ENCODE data around the gene TTYH2.

The TTYH2 gene

DNA sequence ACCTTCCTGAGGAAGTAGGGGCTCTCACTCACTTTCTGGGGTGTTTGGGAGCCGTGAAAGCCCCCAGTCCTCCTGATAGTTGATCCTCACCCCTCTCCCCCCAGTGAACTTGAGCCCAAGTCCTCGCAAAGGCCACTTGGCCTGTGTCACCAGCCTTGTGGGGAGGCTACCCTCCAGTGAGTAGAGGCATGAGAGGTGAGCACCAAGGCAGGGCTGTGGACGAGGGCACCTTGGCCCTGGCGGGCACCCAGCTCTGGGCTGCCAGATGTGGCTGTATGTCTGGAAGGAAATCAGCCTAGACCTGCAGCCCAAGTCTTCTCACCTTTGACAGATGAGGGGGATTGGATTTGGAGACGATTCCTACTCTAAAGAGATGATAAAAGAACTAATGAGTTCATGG, 3.1 kb downstream of the TTYH2 start:
- DNase-seq (ENCODE audit: low spot score) = no peak

GRCh38 chr17:74217037-74217730, 3.8 kb downstream of the TTYH2 start:
- DNase-seq (ENCODE audit: low spot score) = no peak

GRCh38 chr17:74217888-74218287, 4.5 kb downstream of the TTYH2 start:
- DNase-seq (ENCODE audit: low spot score) = no peak

DNA sequence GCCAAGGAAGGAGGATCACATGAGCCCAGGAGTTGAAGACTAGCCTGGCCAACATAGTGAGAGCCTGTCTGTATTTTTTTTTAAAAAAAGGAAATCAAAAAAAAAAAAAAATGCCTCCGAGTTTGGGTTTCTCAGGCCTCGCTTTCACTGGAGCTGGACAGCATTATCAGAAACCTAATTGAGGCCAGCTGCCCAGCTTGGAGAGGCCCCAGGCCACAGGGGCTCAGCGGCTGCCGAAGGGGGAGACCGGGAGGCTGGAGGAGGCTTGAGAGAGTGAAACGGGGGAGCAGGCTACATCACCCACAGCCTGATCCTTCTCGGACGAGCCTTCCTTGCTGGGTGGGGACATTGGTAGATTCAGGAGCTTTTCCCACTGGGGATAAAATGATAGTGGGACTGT, 5.1 kb downstream of the TTYH2 start:
- DNase-seq (ENCODE audit: low spot score) = no peak

DNA sequence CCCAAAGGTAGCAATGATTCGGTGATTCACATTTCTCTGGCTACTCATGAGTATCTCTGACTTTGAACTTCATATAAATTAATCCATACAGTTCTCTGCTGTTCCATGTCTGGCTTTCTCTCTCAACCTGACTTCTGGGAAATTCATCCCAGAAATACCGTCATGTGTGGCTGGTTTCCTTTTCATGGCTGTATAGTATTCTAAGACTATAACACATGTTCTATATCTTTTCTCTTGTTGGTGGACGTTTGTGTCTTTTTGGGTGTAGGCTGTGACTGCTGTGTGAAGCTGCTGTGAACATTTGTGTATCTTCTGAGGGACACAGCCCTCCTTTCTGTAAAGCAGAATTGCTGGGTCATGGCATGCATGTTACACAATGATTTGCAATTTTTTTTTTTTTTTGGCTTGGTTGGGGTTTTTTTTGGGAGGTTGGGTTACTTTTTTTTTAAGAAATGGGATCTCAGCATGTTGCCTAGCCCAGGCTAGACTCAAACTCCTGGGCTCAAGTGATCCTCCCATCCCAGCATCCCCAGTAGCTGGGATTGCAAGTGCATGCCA, 6.3 kb downstream of the TTYH2 start:
- no peak for DNase-seq (ENCODE audit: low spot score)

- DNase-seq (ENCODE audit: low spot score) = no peak
Measured at GRCh38 chr17:74220219-74220618, 6.8 kb downstream of the TTYH2 start.

DNA sequence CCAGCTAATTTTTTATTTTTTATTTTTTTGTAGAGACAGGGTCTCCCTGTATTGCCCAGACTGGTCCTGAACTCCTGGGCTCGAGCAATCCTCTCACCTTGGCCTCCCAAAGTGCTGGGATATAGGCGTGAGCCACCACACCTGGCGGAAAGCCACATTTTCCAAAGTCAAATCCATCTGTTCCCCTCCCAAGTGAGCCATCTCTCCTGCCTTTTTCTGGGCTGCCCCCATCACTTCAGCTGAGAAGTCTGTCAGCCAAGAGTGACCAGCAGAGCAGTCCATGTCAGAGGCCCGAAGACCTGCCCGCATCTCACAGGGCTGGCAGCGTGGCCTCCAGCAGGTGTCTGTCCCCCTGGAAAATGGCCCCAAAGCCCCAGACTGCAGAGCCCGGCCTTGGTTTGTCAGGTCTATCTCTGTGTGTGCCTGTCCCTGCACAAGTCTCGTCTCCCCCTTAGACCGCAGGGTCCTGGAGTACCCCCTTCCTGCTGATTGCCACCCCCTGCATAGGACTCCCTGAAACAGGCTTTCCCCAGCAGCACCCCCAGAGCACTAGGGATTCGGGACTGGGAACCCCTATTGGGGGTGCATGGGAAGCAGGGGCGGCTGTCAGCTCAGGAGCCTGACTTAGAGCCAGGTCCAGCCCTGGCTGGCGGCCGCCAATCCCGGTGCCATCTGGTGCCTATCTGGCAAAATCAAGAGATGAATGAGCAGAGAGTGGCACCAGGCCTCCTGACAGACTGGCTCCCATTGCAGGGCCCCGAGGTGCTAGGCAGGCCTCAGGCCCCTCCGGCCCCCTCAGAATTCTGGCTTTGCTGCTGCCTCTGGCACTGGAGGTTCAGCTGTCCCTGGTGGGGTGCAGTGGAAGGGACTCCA, 7.8 kb downstream of the TTYH2 start:
- DNase-seq (ENCODE audit: low spot score) = no peak

DNA sequence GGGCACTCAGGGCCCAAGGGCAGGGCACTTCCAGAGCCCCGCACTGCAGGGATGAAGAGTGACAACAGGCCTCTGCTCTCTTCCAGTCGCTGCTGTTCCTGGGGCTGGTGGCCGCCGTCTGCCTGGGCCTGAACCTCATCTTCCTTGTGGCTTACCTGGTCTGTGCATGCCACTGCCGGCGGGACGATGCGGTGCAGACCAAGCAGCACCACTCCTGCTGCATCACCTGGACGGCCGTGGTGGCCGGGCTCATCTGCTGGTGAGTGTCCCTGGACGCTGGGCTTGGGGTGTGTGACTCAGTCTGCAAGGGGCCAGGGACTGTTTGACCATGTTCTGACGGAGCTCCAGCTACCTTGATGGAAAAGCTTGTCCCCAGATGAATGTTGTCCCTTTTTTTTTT, 9.0 kb downstream of the TTYH2 start:
- DNase-seq (ENCODE audit: low spot score) = no peak

DNA sequence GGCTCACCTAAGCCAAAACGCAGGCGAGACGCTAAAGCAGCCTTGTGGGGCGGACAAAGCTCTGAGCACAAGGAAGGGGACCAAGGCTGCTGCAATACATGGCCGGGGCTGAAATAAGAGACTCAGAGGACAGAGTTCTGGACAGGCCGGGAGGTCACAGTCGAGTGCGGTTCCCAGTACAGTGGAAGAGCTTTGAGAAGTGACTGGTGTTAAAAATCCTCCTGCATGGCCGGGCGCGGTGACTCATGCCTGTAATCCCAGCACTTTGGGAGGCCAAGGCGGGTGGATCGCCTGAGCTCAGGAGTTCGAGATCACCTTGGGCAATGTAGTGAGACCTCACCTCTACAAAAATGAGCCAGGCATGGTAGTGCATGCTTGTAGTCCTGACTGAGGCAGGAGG, 10.5 kb downstream of the TTYH2 start:
- DNase-seq (ENCODE audit: low spot score) = no peak

DNA sequence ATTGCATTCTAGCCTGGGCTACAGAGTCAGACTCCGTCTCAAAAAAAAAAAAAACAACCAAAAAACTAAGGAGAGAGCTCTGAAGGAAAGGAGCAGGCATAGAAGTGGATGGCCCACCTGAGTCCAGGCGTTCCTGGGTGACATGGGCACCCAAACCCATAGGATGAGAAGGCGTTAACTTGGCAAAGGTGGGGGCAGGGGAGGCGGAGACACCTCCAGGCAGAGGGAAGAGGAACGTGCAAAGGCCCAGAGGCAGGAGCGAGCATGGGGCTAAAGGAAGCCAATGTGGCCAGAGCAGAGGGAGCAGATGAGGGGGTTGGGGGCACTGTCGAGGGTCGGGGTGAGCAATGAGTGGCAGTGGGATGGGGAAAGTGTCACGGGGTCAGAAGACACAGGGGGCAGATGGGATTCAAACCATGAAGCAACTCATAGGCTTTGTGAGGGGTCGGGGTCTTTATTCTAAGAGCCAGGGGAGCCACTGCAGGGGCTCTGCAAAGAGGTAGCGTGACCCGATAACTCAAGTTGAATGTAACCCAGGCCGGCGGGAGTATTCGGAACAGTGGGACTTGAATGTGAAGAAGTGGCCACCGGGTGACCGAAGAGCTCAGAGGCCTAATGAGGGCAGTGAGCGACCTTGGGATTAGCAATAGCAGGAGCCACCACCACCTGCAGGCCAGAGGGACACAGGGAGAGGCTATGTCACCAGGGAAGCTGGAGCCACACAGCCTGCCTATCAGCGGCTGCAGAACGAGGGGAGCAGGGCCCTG, 11.8 kb downstream of the TTYH2 start:
- DNase-seq (ENCODE audit: low spot score) = no peak

GRCh38 chr17:74226252-74226651, 12.9 kb downstream of the TTYH2 start:
- no peak for DNase-seq (ENCODE audit: low spot score)

DNA sequence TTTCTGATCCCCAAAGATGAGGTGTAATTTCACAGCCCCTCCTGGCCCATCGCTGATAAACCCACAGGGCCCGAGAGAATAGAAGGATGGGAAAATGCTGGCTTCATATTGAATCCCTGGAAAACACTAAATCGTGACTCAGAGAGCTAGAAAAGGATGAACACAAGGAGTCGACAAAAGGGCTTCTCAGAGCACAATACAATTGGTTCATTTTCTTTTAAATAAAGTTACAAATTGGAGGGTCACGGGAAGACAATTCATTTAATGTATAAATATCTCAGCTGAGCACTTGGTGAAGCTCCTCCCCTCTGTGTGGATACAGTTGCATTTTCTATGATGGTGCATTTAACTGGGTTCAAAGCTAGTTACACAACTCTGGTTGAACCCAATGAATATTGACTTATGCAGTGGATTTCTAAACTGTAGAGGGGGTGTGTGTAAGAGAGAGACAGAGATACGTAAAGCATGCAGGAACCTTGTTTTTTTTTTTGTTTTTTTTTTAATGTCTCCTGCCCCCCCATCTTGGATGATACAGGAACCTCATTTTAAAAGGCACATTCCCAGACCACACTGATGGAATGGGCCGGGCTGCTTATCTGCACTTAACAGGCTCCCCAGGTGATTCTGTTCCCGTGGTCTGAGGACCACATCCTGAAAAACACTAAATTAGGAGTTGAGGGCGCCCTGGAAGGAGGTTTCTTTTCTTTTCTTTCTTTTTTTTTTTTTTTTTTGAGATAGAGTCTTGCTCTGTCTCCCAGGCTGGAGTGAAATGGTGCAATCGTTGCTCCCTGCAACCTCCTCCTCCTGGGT, 14.1 kb downstream of the TTYH2 start:
- DNase-seq (ENCODE audit: low spot score) = no peak

DNA sequence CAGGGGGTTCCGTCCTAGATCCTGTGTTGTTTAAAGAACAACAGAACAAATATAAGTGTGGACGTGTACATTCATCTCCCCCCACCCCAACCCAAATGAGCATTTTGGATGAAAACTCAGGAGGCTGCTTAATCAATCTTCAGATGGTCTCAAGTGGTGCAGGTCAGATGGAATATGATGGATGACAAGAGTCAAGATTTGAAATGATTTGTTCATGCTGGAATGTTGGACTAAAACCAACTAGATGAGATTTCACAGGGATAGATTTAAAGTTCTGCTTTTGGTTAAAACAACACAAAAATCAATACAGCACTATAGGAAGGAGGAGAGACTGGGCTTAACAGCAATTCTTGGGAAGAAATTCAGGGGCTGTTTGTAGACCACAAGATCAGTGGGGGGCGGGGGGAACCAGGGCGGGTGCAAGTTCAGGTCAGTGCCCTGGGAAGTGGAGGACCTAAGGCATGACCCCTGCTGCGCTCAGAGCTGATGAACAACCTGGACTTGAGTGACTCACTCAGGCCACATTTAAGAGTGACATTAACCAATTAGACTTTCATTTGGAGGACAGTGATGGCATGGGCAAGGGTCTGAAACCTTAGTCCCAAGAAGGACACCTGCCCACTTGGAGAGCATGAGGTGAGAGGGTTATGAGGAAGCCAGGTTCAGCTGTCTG, 15.1 kb downstream of the TTYH2 start:
- no peak for DNase-seq (ENCODE audit: low spot score)

- DNase-seq (ENCODE audit: low spot score) = no peak
Measured at GRCh38 chr17:74230896-74231295, 17.5 kb downstream of the TTYH2 start.

GRCh38 chr17:74231928-74232907, 18.8 kb downstream of the TTYH2 start:
- no peak for DNase-seq (ENCODE audit: low spot score)

DNA sequence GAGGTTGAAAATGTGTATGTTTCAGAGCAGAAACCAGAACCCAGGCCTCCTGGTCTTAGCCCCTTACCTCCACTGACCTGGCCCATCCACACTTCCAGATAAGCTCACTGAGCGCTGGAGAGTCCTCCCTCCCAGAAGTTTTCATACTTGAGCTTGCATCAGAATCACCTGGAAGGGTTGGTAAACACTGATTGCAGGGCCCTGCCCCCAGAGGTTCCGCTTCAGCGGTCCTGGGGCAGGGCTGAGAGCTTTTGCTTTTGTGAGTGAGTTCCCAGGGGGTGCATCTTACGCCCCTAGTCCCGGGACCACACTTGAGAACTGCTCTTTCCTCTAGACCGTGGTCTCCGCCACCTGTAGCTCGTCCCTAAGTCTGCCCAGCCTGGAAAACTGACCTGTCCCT, 20.6 kb downstream of the TTYH2 start:
- DNase-seq (ENCODE audit: low spot score) = no peak

GRCh38 chr17:74234486-74234885, 21.1 kb downstream of the TTYH2 start:
- DNase-seq (ENCODE audit: low spot score) = no peak

DNA sequence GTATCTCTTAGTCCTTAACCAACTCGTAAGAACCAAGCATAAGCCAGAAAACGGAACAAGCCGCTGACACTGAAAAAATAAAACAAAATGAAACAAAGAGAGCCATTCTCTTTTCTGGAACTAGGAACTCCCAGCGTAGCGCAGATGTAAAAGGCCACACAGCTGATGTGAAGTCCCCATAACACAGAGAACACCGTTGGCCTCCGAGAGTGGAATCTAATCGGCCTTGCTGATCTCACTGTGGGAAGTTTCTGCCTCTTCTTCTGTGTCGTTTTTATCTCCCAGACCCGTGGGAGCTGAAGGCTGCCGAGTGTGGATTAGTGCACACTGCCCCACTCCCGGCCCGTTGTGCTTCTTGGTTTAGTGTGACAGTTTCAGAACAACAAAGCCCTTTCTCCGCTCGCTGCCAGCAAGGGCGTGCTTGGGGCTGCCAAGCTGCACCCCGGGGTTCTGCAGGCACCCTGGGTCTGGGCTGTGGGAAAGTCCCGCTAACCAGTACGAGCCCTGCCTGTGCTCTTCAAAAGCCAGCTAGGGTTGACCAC, 21.7 kb downstream of the TTYH2 start:
- no peak for DNase-seq (ENCODE audit: low spot score)

GRCh38 chr17:74235911-74236371, 22.6 kb downstream of the TTYH2 start:
- DNase-seq (ENCODE audit: low spot score) = no peak

Data from CD4-positive, alpha-beta T cell treated with Interleukin-6 at 100 ng/mL for 8 hours (primary cell).